Type B pancreatic cell (in vitro differentiated cells): ENCODE results near the gene ECT2L. TPM values are rescaled to one million over a fixed set of nuclear protein-coding genes. Genes with fewer than 3 reads are reported as not detected.

Source experiments
- DNase-seq: peaks from one replicate; pipeline ENCODE4 v3.0.0; 2021; ENCODE audit warnings: mixed read lengths; ENCODE audit not compliant: unreplicated experiment; ENCODE audit errors: extremely low spot score
- H3K27ac Mint-ChIP-seq: 2 replicates; pipeline ENCODE4 v1.8.0; 2021; ENCODE audit warnings: mild to moderate bottlenecking, mixed read lengths
- H3K27me3 Mint-ChIP-seq: 2 replicates; pipeline ENCODE4 v1.8.0; 2021; ENCODE audit warnings: mixed read lengths
- H3K36me3 Mint-ChIP-seq: 2 replicates; pipeline ENCODE4 v1.8.0; 2021; ENCODE audit warnings: mixed read lengths
- H3K4me1 Mint-ChIP-seq: one replicate; pipeline ENCODE4 v1.8.0; 2021; ENCODE audit warnings: mixed read lengths; ENCODE audit not compliant: unreplicated experiment
- H3K4me3 Mint-ChIP-seq: 2 replicates; pipeline ENCODE4 v1.8.0; 2021; ENCODE audit warnings: mild to moderate bottlenecking, mixed read lengths
- H3K9me3 Mint-ChIP-seq: 2 replicates; pipeline ENCODE4 v1.8.0; 2021; ENCODE audit warnings: mixed read lengths
- total RNA-seq: library from RNA; stranded (reverse); gene quantifications from 2 replicates; pipeline ENCODE4 v1.2.1, GENCODE V29; 2021; ENCODE audit warnings: low replicate concordance
- TF ChIP-seq, protein P1 (sequence below): fragments of 200-600 bp; sonication (generic); conservative IDR thresholded peaks from 2 replicates; pipeline ENCODE4 v1.5.0; 2021; ENCODE audit warnings: antibody characterized with exemption, mild to moderate bottlenecking

Gene ECT2L
- total RNA-seq, 1 donor from 2014 or later = 0.07 TPM

DNA sequence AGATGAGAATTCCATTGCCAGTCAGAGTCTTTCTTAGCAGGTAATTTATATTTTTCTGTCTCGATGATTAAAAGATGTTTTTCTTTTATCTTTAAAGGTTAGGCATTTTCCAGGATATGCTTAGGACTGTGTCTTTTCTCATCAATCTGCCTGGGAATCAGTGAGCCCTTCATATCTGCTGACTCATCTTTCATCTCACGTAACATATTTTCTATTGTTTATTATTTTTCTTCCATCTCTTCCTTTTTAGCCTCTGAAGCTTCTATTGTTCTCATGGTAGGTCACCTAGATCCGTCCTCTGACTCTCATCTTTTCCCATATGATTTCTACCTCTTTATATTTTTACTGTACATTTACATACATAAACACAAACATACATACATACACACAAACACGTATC lies 13.6 kb upstream of the ECT2L start:
- Mint-ChIP-seq H3K9me3 (no peaks in the 10 kb centered on the region), H3K4me1 (no peaks in the 10 kb centered on the region), H3K4me3 (peak overlapping the region; percentile 42), H3K27ac (peak overlapping the region; percentile 49), H3K36me3 (peaks cover 12% of the 10 kb centered on the region), H3K27me3 (no peaks in the 10 kb centered on the region)
- TF ChIP-seq, protein P1, sequence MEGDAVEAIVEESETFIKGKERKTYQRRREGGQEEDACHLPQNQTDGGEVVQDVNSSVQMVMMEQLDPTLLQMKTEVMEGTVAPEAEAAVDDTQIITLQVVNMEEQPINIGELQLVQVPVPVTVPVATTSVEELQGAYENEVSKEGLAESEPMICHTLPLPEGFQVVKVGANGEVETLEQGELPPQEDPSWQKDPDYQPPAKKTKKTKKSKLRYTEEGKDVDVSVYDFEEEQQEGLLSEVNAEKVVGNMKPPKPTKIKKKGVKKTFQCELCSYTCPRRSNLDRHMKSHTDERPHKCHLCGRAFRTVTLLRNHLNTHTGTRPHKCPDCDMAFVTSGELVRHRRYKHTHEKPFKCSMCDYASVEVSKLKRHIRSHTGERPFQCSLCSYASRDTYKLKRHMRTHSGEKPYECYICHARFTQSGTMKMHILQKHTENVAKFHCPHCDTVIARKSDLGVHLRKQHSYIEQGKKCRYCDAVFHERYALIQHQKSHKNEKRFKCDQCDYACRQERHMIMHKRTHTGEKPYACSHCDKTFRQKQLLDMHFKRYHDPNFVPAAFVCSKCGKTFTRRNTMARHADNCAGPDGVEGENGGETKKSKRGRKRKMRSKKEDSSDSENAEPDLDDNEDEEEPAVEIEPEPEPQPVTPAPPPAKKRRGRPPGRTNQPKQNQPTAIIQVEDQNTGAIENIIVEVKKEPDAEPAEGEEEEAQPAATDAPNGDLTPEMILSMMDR = no peak
- no peak for DNase-seq

DNA sequence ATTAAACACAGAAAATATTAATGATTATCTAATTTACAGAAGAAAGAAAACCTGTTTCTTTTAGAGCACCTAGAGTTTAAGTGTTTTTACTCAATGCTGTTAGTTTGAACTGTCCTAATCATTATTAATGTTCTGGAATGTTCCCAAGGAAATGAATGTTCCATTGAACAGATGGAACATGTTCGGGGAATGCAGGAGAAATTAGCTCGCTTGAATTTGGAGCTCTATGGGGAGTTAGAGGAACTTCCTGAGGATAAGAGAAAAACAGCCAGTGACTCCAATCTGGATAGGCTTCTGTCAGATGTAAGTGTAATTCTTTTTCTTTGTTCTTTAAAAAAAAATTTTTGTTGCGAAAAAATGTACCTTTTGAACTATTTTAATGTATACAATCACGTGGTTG lies 10.8 kb upstream of the ECT2L start:
- Mint-ChIP-seq H3K4me1 (no peaks in the 10 kb centered on the region), H3K36me3 (peaks cover 8% of the 10 kb centered on the region), H3K4me3 (no peak overlapping the region), H3K9me3 (no peaks in the 10 kb centered on the region), H3K27ac (no peak overlapping the region), H3K27me3 (no peaks in the 10 kb centered on the region)
- TF ChIP-seq, protein P1 = no peak
- DNase-seq = no peak

DNA sequence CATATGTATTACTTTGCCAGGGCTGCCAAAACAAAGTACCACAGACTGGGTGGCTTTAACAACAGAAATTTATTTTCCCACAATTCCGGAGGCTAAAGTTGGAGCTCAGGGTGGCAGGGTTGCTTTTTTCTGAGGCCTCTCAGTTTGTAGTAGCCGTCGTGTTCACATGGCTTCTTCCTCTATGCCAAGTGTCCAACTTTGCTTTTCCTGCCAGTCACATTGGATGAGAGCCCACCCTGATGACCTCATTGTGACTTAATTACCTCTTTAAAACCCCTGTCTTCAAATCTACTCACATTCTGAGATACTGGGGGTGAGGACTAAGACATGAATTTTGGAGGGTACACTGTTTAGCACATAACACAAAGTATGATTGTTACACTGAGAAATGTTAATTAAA lies 9.9 kb upstream of the ECT2L start:
- H3K9me3 Mint-ChIP-seq = no peaks in the 10 kb centered on the region
- DNase-seq = no peak

DNA sequence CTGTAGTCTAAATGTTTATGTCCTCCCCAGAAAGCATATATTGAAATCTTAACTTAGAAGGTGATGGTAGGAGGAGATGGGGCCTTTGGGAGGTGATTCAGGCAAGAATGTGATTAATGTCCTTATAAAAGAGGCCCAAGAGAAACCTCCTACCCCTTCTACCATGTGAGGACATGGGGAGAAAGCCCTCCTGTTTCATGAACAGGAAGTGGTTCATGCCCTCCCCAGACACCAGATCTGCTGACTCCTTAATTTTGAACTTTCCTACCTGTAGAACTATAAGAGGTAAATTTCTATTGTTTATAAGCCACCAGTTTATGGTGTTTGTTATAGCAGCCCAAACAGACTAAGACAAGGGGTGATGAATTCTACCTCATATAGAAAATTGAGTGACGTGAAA lies 8.7 kb upstream of the ECT2L start:
- Mint-ChIP-seq H3K9me3 (no peaks in the 10 kb centered on the region), H3K4me3 (no peak overlapping the region), H3K27ac (no peak overlapping the region), H3K27me3 (no peaks in the 10 kb centered on the region), H3K4me1 (no peaks in the 10 kb centered on the region), H3K36me3 (peaks cover 15% of the 10 kb centered on the region)
- TF ChIP-seq, protein P1 = no peak
- no peak for DNase-seq

More for the DNA sequence above, 9.9 kb upstream of the ECT2L start:
- Mint-ChIP-seq H3K4me1 (no peaks in the 10 kb centered on the region), H3K36me3 (peaks cover 12% of the 10 kb centered on the region), H3K27ac (no peak overlapping the region), H3K4me3 (no peak overlapping the region), H3K27me3 (no peaks in the 10 kb centered on the region)
- TF ChIP-seq, protein P1 = no peak

DNA sequence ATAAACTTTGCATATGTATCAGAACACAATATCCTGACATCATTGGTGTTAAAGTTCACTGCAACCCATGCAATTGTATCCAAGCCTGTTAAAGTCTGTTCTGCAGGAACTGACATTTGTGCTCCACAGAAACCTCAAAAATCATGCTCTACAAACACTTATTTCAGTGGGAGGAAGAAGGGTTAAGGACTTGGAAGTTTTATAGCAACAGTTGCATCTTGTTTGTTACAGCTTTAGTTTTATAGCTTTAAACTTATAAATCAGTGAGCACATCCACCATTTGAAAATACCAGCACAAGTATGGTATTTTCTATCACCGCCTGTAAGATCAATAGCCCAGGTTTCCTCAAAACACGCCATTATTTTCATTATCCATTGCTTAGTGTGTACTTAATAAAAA lies 884 bp downstream of the ECT2L start:
- TF ChIP-seq, protein P1 = no peak
- peaks cover 18% of the 10 kb centered on the region for H3K27me3 Mint-ChIP-seq
- H3K9me3 Mint-ChIP-seq = no peaks in the 10 kb centered on the region
- peak overlapping the region; percentile 91 for H3K27ac Mint-ChIP-seq
- peak overlapping the region; percentile 74 for H3K4me3 Mint-ChIP-seq
- peaks cover 9% of the 10 kb centered on the region for H3K4me1 Mint-ChIP-seq
- DNase-seq = no peak
- H3K36me3 Mint-ChIP-seq = peaks cover 2% of the 10 kb centered on the region

DNA sequence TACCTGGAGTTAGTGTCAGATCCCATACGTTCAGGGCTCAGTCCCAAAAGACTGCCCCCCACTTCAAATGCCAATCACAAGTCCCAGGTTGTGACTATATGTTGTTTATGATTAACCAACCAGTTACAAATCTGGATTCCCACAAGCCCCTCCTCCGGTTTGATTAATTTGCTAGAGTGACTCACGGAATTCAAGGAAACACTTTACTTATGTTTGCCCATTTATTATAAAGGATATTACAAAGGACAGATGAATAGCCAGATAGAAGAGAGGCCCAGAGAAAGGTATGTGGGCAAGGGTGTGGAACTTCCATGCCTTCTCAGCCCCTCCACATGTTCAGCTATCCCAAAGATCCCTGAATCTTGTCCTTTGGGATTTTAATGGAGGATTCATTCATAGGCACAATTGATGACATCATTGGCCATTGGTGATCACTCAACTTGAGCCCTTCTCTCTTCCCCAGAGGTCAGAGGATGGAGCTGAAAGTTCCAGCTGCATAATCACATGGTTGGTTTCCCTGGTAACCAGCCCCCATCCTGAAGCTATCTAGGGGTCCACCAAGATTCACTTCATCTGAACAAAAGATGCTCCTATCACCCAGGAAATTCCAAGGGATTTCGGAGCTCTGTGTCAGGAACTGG lies 2.0 kb downstream of the ECT2L start:
- Mint-ChIP-seq H3K4me3 (peak overlapping the region; percentile 74), H3K9me3 (no peaks in the 10 kb centered on the region), H3K36me3 (no peaks in the 10 kb centered on the region), H3K4me1 (peaks cover 9% of the 10 kb centered on the region), H3K27me3 (peaks cover 18% of the 10 kb centered on the region), H3K27ac (peak overlapping the region; percentile 91)
- TF ChIP-seq, protein P1 = no peak
- no peak for DNase-seq
